Keratinocyte (primary cell): ENCODE measurements around the gene CDC23. TPM values are rescaled to one million over a fixed set of nuclear protein-coding genes. Genes with fewer than 3 reads are reported as not detected.
"Not testable (repeated sequence)": the region's sequence is repeated elsewhere in the genome, so short reads cannot be mapped to it uniquely, and the experiment has no call there.

Experiments used
- DNase-seq: peaks from one replicate; pipeline ENCODE4 v3.0.0-alpha.2; 2011; ENCODE audit warnings: low read depth, missing footprints, low spot score
- FAIRE-seq: peaks from 2 replicates; lab custom pipeline; 2011; peaks lifted over from hg19 to GRCh38; lab: Jason Lieb, UNC
- H2AFZ ChIP-seq: 2 replicates; pipeline ENCODE4 v1.6.0; 2012; ENCODE audit warnings: low read length, control low read depth, inconsistent platforms; ENCODE audit not compliant: control insufficient read depth
- H3K27ac ChIP-seq: 2 replicates; pipeline ENCODE4 v1.5.1; 2011; ENCODE audit warnings: low read length; ENCODE audit not compliant: control insufficient read depth, insufficient read depth
- H3K27me3 ChIP-seq: 3 replicates; pipeline ENCODE4 v1.6.0; 2011; ENCODE audit warnings: low read length; ENCODE audit not compliant: control insufficient read depth, insufficient read depth; ENCODE audit errors: extremely low read depth
- H3K36me3 ChIP-seq, 2 experiments: 2 replicates in 1 of 2; 3 replicates in 1 of 2; pipeline ENCODE4 v1.5.1; 2011; ENCODE audit warnings: low read length in 2 of 2, mild to moderate bottlenecking in 1 of 2; ENCODE audit not compliant: control insufficient read depth in 2 of 2, insufficient read depth in 2 of 2; ENCODE audit errors: extremely low read depth in 1 of 2
- H3K4me1 ChIP-seq: 3 replicates; pipeline ENCODE4 v1.5.1; 2011; ENCODE audit warnings: low read length; ENCODE audit not compliant: control insufficient read depth, insufficient read depth; ENCODE audit errors: extremely low read depth
- H3K4me2 ChIP-seq: 3 replicates; pipeline ENCODE4 v1.6.0; 2011; ENCODE audit warnings: low read depth, low read length; ENCODE audit not compliant: control insufficient read depth, insufficient read depth; ENCODE audit errors: extremely low read depth
- H3K4me3 ChIP-seq, 3 experiments: fragments of 200-600 bp in 1 of 3; sonication (generic) in 1 of 3; 2 replicates in 2 of 3; 3 replicates in 1 of 3; pipeline ENCODE4 v1.5.1; 2011 to 2016; ENCODE audit warnings: low read length in 3 of 3, mild to moderate bottlenecking in 3 of 3, control low read depth in 2 of 3, inconsistent platforms in 1 of 3, low read depth in 1 of 3, mixed read lengths in 1 of 3, mixed run types in 1 of 3, moderate library complexity in 1 of 3; ENCODE audit not compliant: control insufficient read depth in 2 of 3, insufficient read depth in 2 of 3; ENCODE audit errors: extremely low read depth in 1 of 3
- H3K79me2 ChIP-seq: 2 replicates; pipeline ENCODE4 v1.6.0; 2012; ENCODE audit warnings: low read length; ENCODE audit not compliant: control insufficient read depth, insufficient read depth
- H3K9ac ChIP-seq: 3 replicates; pipeline ENCODE4 v1.6.0; 2011; ENCODE audit warnings: low read length; ENCODE audit not compliant: control insufficient read depth, insufficient read depth; ENCODE audit errors: extremely low read depth
- H3K9me1 ChIP-seq: 3 replicates; pipeline ENCODE4 v1.6.0; 2011; ENCODE audit warnings: low read length; ENCODE audit not compliant: control insufficient read depth, insufficient read depth; ENCODE audit errors: extremely low read depth
- H3K9me3 ChIP-seq: 2 replicates; pipeline ENCODE4 v1.5.1; 2012; ENCODE audit warnings: low read depth, low read length; ENCODE audit not compliant: control insufficient read depth
- H4K20me1 ChIP-seq: 3 replicates; pipeline ENCODE4 v1.6.0; 2011; ENCODE audit warnings: low read length; ENCODE audit not compliant: control insufficient read depth, insufficient read depth; ENCODE audit errors: extremely low read depth
- EZH2 ChIP-seq: IDR thresholded peaks from one replicate; pipeline ENCODE4 v1.6.1; 2012; ENCODE audit warnings: inconsistent platforms, mild to moderate bottlenecking, low read length, moderate library complexity
- dilution Hi-C: fragments of 300-500 bp; cut with MboI; formaldehyde crosslinking; loops from one replicate; pipeline ENCODE4 v1.7.0; 2020; ENCODE audit warnings: low sequenced_read_pairs; ENCODE audit not compliant: extremely low pct_ligation_motif_present
- polyA plus RNA-seq, 5 experiments: library from polyadenylated mRNA; depleted of rRNA in 3 of 5; stranded (reverse) in 3 of 5; stranded (forward) in 1 of 5; unstranded in 1 of 5; fragments of >200 nt; gene quantifications; 1 replicate in 1 of 5; 2 replicates in 3 of 5; 3 replicates in 1 of 5; pipeline versions ENCODE4 v1.2.1 to v1.2.3, GENCODE V29; 2011 to 2012; ENCODE audit warnings: missing spikeins in 2 of 5, low read depth in 1 of 5, low replicate concordance in 1 of 5
- TF ChIP-seq, protein P1 (sequence below), 3 experiments: IDR thresholded peaks in 1 of 3; conservative IDR thresholded peaks in 1 of 3; optimal IDR thresholded peaks in 1 of 3; 2 replicates in 2 of 3; 3 replicates in 1 of 3; pipeline versions ENCODE3 to v1.5.1; 2011; ENCODE audit warnings: low read length in 3 of 3, mild to moderate bottlenecking in 3 of 3, moderate library complexity in 2 of 3, control low read depth in 1 of 3, inconsistent platforms in 1 of 3; ENCODE audit not compliant: insufficient read depth in 2 of 3; ENCODE audit errors: extremely low read depth in 1 of 3

CDC23 gene
- polyA plus RNA-seq, 1 donor (not counting 4 experiments of a cell fraction or from before 2014, with no cell fraction given), result 40.2 TPM

DNA sequence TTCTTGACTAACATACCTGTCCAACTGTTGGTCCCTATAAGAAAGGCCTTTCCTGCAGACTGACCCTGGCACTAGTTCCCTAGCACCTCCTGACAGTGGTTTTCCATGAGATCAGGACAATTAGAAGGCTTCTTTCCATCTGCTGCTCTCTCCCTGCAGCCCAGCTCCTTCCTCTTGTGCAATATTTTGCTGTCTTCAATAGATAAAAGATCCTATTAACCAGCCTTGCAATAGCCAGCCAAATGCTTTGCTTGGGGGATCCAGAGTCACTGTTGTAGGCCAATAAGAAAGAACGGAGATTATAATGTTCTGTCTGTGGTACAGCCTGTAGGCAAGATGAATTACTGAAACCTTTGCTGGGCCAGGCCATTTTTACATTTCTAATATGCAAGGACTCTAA lies 55.5 kb downstream of the CDC23 start:
- dilution Hi-C loops, result no loop called here
- Histone ChIP-seq H3K79me2 (no peaks in the 10 kb centered on the region), H3K9me1 (no peaks in the 10 kb centered on the region), H3K4me3 (no peak overlapping the region), H3K27me3 (no peaks in the 10 kb centered on the region), H3K4me1 (no peaks in the 10 kb centered on the region), H3K4me2 (no peak overlapping the region), H4K20me1 (no peaks in the 10 kb centered on the region), H3K36me3 (peaks cover 29% of the 10 kb centered on the region in 2 experiments), H2AFZ (no peak overlapping the region), H3K27ac (no peak overlapping the region), H3K9me3 (no peaks in the 10 kb centered on the region), H3K9ac (no peak overlapping the region)
- no peak for TF ChIP-seq EZH2
- TF ChIP-seq, protein P1, sequence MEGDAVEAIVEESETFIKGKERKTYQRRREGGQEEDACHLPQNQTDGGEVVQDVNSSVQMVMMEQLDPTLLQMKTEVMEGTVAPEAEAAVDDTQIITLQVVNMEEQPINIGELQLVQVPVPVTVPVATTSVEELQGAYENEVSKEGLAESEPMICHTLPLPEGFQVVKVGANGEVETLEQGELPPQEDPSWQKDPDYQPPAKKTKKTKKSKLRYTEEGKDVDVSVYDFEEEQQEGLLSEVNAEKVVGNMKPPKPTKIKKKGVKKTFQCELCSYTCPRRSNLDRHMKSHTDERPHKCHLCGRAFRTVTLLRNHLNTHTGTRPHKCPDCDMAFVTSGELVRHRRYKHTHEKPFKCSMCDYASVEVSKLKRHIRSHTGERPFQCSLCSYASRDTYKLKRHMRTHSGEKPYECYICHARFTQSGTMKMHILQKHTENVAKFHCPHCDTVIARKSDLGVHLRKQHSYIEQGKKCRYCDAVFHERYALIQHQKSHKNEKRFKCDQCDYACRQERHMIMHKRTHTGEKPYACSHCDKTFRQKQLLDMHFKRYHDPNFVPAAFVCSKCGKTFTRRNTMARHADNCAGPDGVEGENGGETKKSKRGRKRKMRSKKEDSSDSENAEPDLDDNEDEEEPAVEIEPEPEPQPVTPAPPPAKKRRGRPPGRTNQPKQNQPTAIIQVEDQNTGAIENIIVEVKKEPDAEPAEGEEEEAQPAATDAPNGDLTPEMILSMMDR (optimal IDR thresholded peaks at IDR 0.05 in 1 of 3, IDR thresholded peaks at IDR 0.05 in 1 of 3, conservative IDR thresholded peaks at IDR 0.05 in 1 of 3; ENCODE audit: extremely low read depth in 1 of 3, insufficient read depth in 2 of 3, low read length in 3 of 3), result no peak
- no peak for DNase-seq
- no peak for FAIRE-seq

DNA sequence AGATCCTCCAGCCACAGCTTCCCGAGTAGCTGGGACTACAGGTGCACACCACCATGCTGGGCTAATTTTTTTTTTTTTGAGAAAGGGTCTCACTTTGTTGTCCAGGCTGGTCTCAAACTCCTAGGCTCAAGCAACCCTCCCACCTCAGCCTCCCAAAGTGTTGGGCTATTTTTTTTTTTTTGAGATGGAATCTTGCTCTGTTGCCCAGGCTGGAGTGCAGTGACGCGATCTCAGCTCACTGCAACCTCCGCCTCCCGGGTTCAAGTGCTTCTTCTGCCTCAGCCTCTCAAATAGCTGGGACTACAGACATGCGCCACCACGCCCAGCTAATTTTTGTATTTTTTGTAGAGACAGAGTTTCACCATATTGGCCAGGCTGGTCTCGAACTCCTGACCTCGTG lies 57.1 kb downstream of the CDC23 start:
- H3K79me2 ChIP-seq, H3K4me3 ChIP-seq, H3K27me3 ChIP-seq, H3K9me1 ChIP-seq, H3K4me2 ChIP-seq, dilution Hi-C loops, H3K9me3 ChIP-seq, DNase-seq, H4K20me1 ChIP-seq, H2AFZ ChIP-seq, FAIRE-seq, H3K9ac ChIP-seq, H3K4me1 ChIP-seq, H3K27ac ChIP-seq: not testable (repeated sequence)
- peaks cover 19 to 29% of the 10 kb centered on the region in 2 experiments for H3K36me3 ChIP-seq

DNA sequence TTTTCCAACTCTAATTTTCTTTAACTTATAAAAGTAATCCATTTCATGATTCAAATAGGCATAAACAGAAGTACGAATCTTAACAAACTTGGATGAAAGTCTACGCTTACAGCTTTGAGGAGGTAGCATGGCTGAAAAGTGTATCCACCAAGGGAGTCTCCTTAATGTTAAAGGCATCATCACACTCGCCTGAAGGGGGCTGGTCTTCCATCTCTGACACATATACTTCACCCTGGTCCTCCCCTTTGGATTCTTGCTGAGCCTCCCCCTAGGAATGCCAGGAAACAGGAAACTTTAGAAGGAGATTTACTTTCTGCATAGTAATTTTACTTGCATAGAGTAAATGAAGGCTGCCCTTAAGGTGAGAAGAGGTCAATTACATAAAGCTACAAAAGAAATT lies 63.6 kb downstream of the CDC23 start:
- Histone ChIP-seq H4K20me1 (no peaks in the 10 kb centered on the region), H3K9me1 (no peaks in the 10 kb centered on the region), H3K27me3 (no peaks in the 10 kb centered on the region), H2AFZ (no peak overlapping the region), H3K9ac (no peak overlapping the region), H3K9me3 (no peaks in the 10 kb centered on the region), H3K4me3 (no peak overlapping the region), H3K27ac (no peak overlapping the region), H3K79me2 (no peaks in the 10 kb centered on the region), H3K4me1 (peaks cover 7% of the 10 kb centered on the region), H3K36me3 (no peaks in the 10 kb centered on the region), H3K4me2 (no peak overlapping the region)
- TF ChIP-seq, protein P1 (optimal IDR thresholded peaks at IDR 0.05 in 1 of 3, IDR thresholded peaks at IDR 0.05 in 1 of 3, conservative IDR thresholded peaks at IDR 0.05 in 1 of 3; ENCODE audit: extremely low read depth in 1 of 3, insufficient read depth in 2 of 3, low read length in 3 of 3), result no peak
- TF ChIP-seq EZH2, result no peak
- no peak for DNase-seq
- FAIRE-seq, result no peak
- dilution Hi-C loops, result no loop called here
